Measurements from ENCODE around the gene SYNJ1. TPM values are rescaled to one million over a fixed set of nuclear protein-coding genes. Genes with fewer than 3 reads are reported as not detected.
"Not testable (repeated sequence)": the region's sequence is repeated elsewhere in the genome, so short reads cannot be mapped to it uniquely, and the experiment has no call there.

The SYNJ1 gene
- total and polyA plus RNA-seq, 2 experiments from 2014 or later, result 1.4 to 4.2 TPM

- H3K4me3 Mint-ChIP-seq; H3K4me2 ChIP-seq; H3K9me2 ChIP-seq (ENCODE audit: insufficient read depth); ATAC-seq; H3K4me1 Mint-ChIP-seq; H3K27me3 ChIP-seq (ENCODE audit: insufficient read depth); H3F3A ChIP-seq (replicated peaks; ENCODE audit: low read depth); H3K27ac Mint-ChIP-seq; H3K4me3 ChIP-seq; H3K27me3 Mint-ChIP-seq (ENCODE audit: insufficient read depth, low read depth, poor library complexity); H3K4me1 ChIP-seq (ENCODE audit: insufficient read depth); H3K36me3 Mint-ChIP-seq (ENCODE audit: low read depth); H3K79me2 ChIP-seq (replicated peaks; ENCODE audit: insufficient read depth); H3K36me3 ChIP-seq (ENCODE audit: insufficient read depth); H3K9me3 Mint-ChIP-seq; H3K27ac ChIP-seq (ENCODE audit: low read depth); DNase-seq (ENCODE audit: low spot score); H2AFZ ChIP-seq; H4K20me1 ChIP-seq (replicated peaks; ENCODE audit: insufficient read depth): not testable (repeated sequence)
Observed at GRCh38 chr21:32695482-32695881, 32.3 kb downstream of the SYNJ1 start.

GRCh38 chr21:32693581-32693980 lies 34.2 kb downstream of the SYNJ1 start:
- Histone ChIP-seq H3K4me1 (ENCODE audit: insufficient read depth) (no peaks in the 10 kb centered on the region), H3K27me3 (ENCODE audit: insufficient read depth) (no peaks in the 10 kb centered on the region), H3K4me2 (no peak overlapping the region), H3K9me2 (ENCODE audit: insufficient read depth) (no peaks in the 10 kb centered on the region), H3K79me2 (replicated peaks; ENCODE audit: insufficient read depth) (no peaks in the 10 kb centered on the region), H3F3A (replicated peaks; ENCODE audit: low read depth) (no peaks in the 10 kb centered on the region), H3K27ac (ENCODE audit: low read depth) (no peak overlapping the region), H3K36me3 (ENCODE audit: insufficient read depth) (no peaks in the 10 kb centered on the region), H3K4me3 (no peak overlapping the region), H2AFZ (no peak overlapping the region), H4K20me1 (replicated peaks; ENCODE audit: insufficient read depth) (no peaks in the 10 kb centered on the region)
- no peak for ATAC-seq
- no peaks in the 10 kb centered on the region for H3K9me3 Mint-ChIP-seq
- no peaks in the 10 kb centered on the region for H3K4me1 Mint-ChIP-seq
- H3K27me3 Mint-ChIP-seq (ENCODE audit: insufficient read depth, low read depth, poor library complexity), result no peaks in the 10 kb centered on the region
- H3K36me3 Mint-ChIP-seq (ENCODE audit: low read depth), result no peaks in the 10 kb centered on the region
- no peak for TF ChIP-seq ZNF114 (CRISPR knock-in tag; IDR thresholded peaks at IDR 0.05)
- TF ChIP-seq STAT1 (IDR thresholded peaks at IDR 0.05; ENCODE audit: unreplicated experiment), result no peak
- TF ChIP-seq EZH2 (IDR thresholded peaks at IDR 0.05; ENCODE audit: low read depth, unreplicated experiment), result no peak
- no peak for TF ChIP-seq CREB1 (CRISPR knock-in tag; IDR thresholded peaks at IDR 0.05; ENCODE audit: low read depth)
- TF ChIP-seq NANOG (IDR thresholded peaks at IDR 0.05; ENCODE audit: borderline replicate concordance), result no peak
- TF ChIP-seq POLR2AphosphoS5 (IDR thresholded peaks at IDR 0.05; ENCODE audit: low read depth), result no peak
- TF ChIP-seq REST (IDR thresholded peaks at IDR 0.05; ENCODE audit: unreplicated experiment), result no peak
- no peak for DNase-seq (ENCODE audit: low spot score)
- H3K4me3 Mint-ChIP-seq, result no peak overlapping the region
- H3K27ac Mint-ChIP-seq, result no peak overlapping the region

- Mint-ChIP-seq H3K27ac (no peak overlapping the region), H3K36me3 (ENCODE audit: low read depth) (no peaks in the 10 kb centered on the region), H3K4me1 (no peaks in the 10 kb centered on the region), H3K4me3 (no peak overlapping the region), H3K9me3 (no peaks in the 10 kb centered on the region), H3K27me3 (ENCODE audit: insufficient read depth, low read depth, poor library complexity) (no peaks in the 10 kb centered on the region)
- no peak for TF ChIP-seq POLR2AphosphoS5 (IDR thresholded peaks at IDR 0.05; ENCODE audit: low read depth)
- no peak for TF ChIP-seq ZNF462 (CRISPR knock-in tag; IDR thresholded peaks at IDR 0.05)
- no peak for TF ChIP-seq ZNF114 (CRISPR knock-in tag; IDR thresholded peaks at IDR 0.05)
- H3K79me2 ChIP-seq (replicated peaks; ENCODE audit: insufficient read depth), result no peaks in the 10 kb centered on the region
- ATAC-seq (no peak), DNase-seq (ENCODE audit: low spot score) (no peak)
- no peaks in the 10 kb centered on the region for H4K20me1 ChIP-seq (replicated peaks; ENCODE audit: insufficient read depth)
- no peaks in the 10 kb centered on the region for H3K36me3 ChIP-seq (ENCODE audit: insufficient read depth)
- H3K9me2 ChIP-seq (ENCODE audit: insufficient read depth), result no peaks in the 10 kb centered on the region
- H3K4me1 ChIP-seq (ENCODE audit: insufficient read depth), result no peaks in the 10 kb centered on the region
- no peak overlapping the region for H3K4me2 ChIP-seq
- H3F3A ChIP-seq (replicated peaks; ENCODE audit: low read depth), result no peaks in the 10 kb centered on the region
- no peaks in the 10 kb centered on the region for H3K27me3 ChIP-seq (ENCODE audit: insufficient read depth)
- no peak overlapping the region for H3K27ac ChIP-seq (ENCODE audit: low read depth)
- H2AFZ ChIP-seq, result no peak overlapping the region
- H3K4me3 ChIP-seq, result no peak overlapping the region
Observed at GRCh38 chr21:32690085-32690484, 37.7 kb downstream of the SYNJ1 start.
